ENCODE measurements around the gene CCM2.

DNA sequence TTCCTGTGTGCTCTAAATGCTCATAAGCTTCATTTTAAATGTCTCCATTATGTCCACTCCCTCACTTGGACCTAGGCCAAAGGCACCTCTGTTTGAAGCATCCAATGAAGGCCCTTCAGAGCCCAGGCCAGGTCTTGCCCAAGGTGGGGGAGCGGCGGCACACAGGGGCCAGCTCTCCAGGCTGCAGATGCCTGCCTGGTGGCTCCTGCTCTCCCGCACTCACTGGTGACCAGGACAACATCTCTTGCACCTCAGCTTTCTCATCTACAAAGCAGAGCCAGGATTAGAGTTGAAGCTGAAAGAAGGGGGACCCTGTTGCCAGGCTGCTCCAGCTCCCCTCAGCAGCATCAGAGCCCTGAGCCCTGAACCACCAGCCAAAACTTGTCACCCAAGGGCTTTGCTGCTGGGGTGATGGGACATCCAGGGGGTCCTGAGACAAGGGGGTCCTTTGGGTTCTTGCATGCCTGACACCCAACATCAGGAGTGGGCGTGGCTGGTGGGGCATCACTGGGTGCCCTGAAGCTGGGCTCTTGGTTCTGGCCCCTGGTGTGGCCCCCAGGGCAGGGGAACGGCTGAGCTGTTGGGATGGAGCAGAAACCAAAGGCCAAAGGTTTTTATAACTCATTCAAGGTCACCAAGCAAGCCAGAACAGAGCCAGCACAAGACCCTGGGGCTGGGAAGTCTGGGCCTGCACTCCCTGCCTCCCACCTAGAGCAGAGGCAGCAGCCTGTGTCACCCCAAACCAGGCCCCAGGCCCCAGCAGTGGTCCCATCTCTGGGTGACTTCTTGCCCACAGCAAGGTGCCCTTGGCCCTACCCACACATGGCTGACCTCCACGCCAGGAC is 87.5 kb downstream of the CCM2 start:
- TF ChIP-seq, protein P1, sequence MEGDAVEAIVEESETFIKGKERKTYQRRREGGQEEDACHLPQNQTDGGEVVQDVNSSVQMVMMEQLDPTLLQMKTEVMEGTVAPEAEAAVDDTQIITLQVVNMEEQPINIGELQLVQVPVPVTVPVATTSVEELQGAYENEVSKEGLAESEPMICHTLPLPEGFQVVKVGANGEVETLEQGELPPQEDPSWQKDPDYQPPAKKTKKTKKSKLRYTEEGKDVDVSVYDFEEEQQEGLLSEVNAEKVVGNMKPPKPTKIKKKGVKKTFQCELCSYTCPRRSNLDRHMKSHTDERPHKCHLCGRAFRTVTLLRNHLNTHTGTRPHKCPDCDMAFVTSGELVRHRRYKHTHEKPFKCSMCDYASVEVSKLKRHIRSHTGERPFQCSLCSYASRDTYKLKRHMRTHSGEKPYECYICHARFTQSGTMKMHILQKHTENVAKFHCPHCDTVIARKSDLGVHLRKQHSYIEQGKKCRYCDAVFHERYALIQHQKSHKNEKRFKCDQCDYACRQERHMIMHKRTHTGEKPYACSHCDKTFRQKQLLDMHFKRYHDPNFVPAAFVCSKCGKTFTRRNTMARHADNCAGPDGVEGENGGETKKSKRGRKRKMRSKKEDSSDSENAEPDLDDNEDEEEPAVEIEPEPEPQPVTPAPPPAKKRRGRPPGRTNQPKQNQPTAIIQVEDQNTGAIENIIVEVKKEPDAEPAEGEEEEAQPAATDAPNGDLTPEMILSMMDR (IDR thresholded peaks at IDR 0.05; ENCODE audit: low read length) = no peak
- no peak for TF ChIP-seq EZH2phosphoT487 (IDR thresholded peaks at IDR 0.05; ENCODE audit: low read length)
- TF ChIP-seq EZH2 (optimal IDR thresholded peaks at IDR 0.05; ENCODE audit: low read depth, low read length) = no peak
